SU-DHL-6 (cell line): ENCODE data around the gene MPZL3.

Experiments used
- CTCF ChIP-seq: fragments of 200-600 bp; sonication (generic); IDR thresholded peaks from one replicate; pipeline ENCODE4 v1.5.1; 2017; ENCODE audit warnings: antibody characterized with exemption, mild to moderate bottlenecking, low read length, moderate library complexity; ENCODE audit not compliant: insufficient read depth, poor library complexity, severe bottlenecking
- EZH2phosphoT487 ChIP-seq: fragments of 200-600 bp; sonication (generic), shearing (Covaris generic); conservative IDR thresholded peaks from 2 replicates; pipeline ENCODE4 v1.6.1; 2018; ENCODE audit warnings: mild to moderate bottlenecking, antibody characterized with exemption, low read length, moderate library complexity, mixed read lengths

DNA sequence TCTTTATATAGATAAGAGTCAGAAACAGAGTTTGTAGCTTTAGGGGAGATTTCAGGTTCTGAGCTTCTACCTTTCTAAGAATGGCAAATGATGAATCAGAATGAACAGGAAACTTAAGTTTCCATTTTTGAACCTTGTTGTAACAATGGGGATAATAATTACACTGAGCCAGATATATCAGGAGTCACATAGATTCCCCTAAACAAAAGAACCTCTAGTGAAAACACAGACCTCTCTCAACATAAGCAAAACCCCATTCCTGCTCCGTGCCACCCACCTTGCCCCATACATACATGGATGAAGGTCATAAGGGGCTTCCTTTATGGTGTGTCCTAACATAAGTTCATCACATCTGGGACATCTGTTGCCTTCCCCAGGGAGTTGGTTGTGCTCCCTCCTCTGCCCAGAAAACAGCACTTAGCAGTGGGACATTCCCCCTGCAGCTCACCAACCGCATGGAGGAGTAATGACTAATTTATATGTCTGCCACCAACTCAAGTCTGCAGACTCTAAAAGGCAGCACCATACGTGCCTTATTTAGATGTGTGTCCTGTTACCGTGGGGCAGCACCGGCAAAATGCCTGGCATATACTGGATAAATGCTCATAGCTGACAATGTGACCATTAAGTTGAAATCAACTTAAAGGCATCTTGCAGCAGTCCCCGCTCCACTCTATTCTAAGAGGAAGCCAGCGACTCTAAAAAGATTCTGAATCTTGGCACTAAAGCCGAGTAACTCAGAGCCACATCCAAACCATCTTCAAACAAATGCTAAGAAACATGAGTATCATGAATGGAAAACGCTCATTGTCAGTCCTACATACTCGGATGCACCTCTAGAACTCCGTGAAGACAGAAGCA is 35.3 kb downstream of the MPZL3 start:
- no peak for TF ChIP-seq CTCF
- no peak for TF ChIP-seq EZH2phosphoT487
